ENCODE measurements around the gene PI4K2A.

PI4K2A gene

DNA sequence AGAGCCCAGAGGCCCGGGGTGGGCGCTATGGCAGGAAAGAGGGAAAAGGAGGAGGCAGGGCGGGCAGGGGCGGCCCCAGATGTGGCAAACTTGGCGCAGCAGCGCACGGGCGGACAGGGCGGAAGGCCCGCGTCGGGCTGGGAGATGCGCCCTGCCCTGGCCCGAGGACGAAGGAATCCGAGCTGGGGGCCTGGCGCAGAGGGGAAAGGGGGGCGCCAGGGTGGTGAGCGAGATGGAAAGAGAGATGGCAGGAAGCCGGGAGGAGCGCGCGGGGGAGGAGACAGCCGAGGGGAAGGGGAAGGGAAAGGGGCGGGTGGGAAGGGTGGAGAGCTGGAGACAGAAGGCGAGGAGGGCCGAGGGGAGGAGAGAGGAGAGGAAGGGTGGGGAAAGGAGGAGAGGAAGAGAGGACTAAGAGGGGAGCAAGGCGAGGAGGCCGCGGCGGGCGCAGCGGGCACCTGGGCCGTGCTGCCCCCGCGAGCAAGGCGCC lies 72.9 kb downstream of the PI4K2A start, which contains the start of gene MARVELD1:
MARVELD1 (plus strand) TSS at position 392 of the 487 bp plus-strand sequence. CDS start 147 bp downstream, outside the sequence.
- FAIRE-seq: no peak
- peak; percentile 40 for DNase-seq (ENCODE audit: insufficient read length)

DNA sequence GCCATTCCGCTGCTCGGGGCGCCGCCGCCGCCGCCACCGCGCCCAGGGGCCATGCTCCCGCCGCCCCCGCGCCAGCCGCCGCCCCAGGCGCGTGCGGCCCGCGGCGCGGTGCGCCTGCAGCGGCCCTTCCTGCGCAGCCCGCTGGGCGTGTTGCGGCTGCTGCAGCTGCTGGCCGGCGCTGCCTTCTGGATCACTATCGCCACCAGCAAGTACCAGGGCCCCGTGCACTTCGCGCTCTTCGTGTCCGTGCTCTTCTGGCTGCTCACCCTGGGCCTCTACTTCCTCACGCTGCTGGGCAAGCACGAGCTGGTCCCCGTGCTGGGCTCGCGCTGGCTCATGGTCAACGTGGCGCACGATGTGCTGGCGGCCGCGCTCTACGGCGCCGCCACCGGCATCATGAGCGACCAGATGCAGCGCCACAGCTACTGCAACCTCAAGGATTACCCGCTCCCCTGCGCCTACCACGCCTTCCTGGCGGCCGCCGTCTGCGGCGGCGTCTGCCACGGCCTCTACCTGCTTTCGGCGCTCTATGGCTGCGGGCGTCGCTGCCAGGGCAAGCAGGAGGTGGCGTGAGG lies 73.4 kb downstream of the PI4K2A start:
- DNase-seq (ENCODE audit: insufficient read length) (peak; percentile 71), FAIRE-seq (peak; percentile 85)
- peak; percentile 26; the same call in 1 of the 2 replicates for TF ChIP-seq POLR2A (IDR thresholded peaks at IDR 0.05; ENCODE audit: low read depth, low read length)
- no peak for TF ChIP-seq POLR2AphosphoS5 (IDR thresholded peaks at IDR 0.05; ENCODE audit: low read depth, low read length)
- no peak for TF ChIP-seq TAF1 (IDR thresholded peaks at IDR 0.05; ENCODE audit: borderline replicate concordance, low read depth, low read length)

More for the DNA sequence above, 72.9 kb downstream of the PI4K2A start, which contains the start of gene MARVELD1:
- TF ChIP-seq POLR2A (IDR thresholded peaks at IDR 0.05; ENCODE audit: low read depth, low read length) (no peak), POLR2AphosphoS5 (IDR thresholded peaks at IDR 0.05; ENCODE audit: low read depth, low read length) (no peak), TAF1 (IDR thresholded peaks at IDR 0.05; ENCODE audit: borderline replicate concordance, low read depth, low read length) (no peak)

DNA sequence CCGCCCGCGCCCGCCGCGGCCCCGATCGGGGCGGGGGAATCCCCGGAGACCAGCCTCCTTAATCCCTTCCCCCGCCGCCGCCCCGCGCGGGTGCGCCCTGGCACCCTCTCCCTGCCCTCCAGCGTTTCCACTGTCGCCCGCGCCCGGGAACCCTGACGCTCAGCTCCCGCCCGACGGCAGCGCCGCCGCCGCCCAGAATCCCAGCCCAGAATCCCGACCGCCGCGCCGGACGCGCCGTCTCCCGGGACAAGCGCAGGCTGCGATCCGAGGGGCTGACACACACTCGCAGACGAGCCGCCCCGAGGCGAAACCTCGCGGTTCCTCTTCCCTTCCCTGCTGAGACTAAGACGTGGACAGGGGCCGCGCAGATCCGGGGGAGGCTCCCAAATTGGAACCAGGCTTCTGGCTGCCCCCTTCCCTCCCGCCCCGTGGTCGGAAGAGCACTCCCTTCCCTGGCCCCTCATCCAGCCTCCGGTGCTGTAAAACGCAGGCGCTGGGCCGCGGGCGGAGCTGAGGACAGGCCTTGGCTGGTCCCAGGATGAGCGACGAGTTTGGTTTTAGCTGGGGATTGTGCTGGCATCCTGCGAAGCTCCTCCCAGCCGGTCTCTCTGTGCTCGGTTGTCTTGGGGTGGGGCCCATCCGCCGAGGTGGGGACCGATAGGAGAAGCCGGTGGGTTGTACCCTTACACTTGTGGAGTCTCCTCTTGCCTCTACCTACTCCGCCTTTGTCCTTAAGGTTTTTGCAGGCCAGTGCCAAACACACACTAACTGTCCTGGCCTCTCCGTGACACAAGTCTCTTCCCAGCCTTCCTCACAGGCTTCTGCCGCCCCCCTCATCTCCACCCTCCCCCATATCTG lies 74.2 kb downstream of the PI4K2A start:
- DNase-seq (ENCODE audit: insufficient read length) (peak; percentile 49), FAIRE-seq (no peak)
- no peak for TF ChIP-seq POLR2A (IDR thresholded peaks at IDR 0.05; ENCODE audit: low read depth, low read length)
- TF ChIP-seq TAF1 (IDR thresholded peaks at IDR 0.05; ENCODE audit: borderline replicate concordance, low read depth, low read length): no peak
- no peak for TF ChIP-seq POLR2AphosphoS5 (IDR thresholded peaks at IDR 0.05; ENCODE audit: low read depth, low read length)

DNA sequence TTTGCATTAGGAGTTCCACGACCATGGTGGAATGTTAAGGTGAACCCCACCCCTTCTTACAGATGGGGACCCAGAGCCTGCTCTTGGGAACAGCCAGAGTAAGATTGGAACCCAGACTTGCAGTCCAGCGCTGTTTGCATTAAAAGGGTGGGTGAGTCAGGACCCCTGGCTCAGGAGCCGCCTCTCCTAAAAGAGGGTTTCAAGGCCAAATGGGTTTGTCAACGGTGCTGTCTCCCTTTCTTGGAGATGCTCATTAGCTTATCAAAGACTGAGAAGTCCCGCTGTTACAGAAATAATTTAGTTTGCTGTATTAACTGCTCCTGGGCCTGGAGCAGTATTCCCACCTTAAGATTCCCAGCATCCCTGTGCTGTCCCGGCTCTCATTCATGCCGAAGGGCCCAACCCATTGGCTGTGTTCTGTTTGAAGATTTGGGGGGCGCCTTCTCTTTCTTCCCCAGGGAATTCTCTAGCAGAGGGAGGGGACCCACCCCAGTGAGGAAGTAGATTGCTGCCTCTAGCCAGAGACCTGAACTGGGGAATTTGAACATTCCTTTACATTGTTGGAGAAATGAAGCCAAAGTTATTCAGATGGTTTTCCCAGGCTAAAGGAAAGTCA lies 74.9 kb downstream of the PI4K2A start:
- TF ChIP-seq POLR2A (IDR thresholded peaks at IDR 0.05; ENCODE audit: low read depth, low read length) (no peak), TAF1 (IDR thresholded peaks at IDR 0.05; ENCODE audit: borderline replicate concordance, low read depth, low read length) (no peak), POLR2AphosphoS5 (IDR thresholded peaks at IDR 0.05; ENCODE audit: low read depth, low read length) (no peak)
- FAIRE-seq: no peak
- no peak for DNase-seq (ENCODE audit: insufficient read length)

DNA sequence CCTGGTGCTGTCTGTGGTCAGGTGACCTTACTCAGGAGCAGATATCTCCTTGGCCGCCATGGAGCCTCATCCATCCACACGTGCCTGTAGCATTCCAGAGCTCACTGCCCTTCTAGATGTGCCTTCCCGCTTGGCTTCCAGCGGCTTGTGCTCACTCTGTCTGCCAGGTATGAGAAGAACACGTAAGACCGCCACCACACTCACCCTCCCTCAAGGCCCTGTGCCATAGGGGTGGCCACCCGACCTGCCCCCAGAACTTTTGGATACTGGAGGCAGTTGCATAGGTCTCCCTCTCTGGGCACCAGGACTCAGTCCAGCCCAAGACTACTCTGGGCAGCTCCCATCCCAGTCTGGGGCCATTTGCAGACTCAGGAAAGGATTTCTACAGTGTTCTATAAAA lies 77.2 kb downstream of the PI4K2A start:
- FAIRE-seq (no peak), DNase-seq (ENCODE audit: insufficient read length) (no peak)

DNA sequence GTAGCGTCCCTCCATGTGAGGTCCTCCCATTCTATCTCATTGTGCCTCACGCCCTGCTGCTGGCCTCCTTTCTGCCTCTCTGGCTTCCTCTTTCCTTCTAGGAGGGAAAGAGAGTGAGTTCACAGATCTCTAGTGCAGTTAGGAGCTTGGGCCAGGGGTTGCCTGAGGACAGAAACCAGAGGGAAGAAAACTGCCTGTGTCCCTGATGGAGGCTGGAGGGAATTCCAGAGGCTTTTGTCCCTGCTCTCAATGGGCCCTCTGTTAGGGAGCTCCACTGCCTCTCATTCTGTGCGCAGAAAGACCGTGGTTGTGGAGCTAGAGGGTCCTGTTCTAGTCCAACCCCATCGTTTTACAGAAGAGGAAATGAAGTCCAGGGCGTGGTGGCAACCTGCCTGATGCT lies 77.7 kb downstream of the PI4K2A start:
- TF ChIP-seq POLR2A (IDR thresholded peaks at IDR 0.05; ENCODE audit: low read depth, low read length): no peak
- TF ChIP-seq TAF1 (IDR thresholded peaks at IDR 0.05; ENCODE audit: borderline replicate concordance, low read depth, low read length): no peak
- TF ChIP-seq POLR2AphosphoS5 (IDR thresholded peaks at IDR 0.05; ENCODE audit: low read depth, low read length): no peak
- no peak for FAIRE-seq
- DNase-seq (ENCODE audit: insufficient read length): no peak

More for the DNA sequence above, 77.2 kb downstream of the PI4K2A start:
- no peak for TF ChIP-seq TAF1 (IDR thresholded peaks at IDR 0.05; ENCODE audit: borderline replicate concordance, low read depth, low read length)
- no peak for TF ChIP-seq POLR2A (IDR thresholded peaks at IDR 0.05; ENCODE audit: low read depth, low read length)
- TF ChIP-seq POLR2AphosphoS5 (IDR thresholded peaks at IDR 0.05; ENCODE audit: low read depth, low read length): no peak

DNA sequence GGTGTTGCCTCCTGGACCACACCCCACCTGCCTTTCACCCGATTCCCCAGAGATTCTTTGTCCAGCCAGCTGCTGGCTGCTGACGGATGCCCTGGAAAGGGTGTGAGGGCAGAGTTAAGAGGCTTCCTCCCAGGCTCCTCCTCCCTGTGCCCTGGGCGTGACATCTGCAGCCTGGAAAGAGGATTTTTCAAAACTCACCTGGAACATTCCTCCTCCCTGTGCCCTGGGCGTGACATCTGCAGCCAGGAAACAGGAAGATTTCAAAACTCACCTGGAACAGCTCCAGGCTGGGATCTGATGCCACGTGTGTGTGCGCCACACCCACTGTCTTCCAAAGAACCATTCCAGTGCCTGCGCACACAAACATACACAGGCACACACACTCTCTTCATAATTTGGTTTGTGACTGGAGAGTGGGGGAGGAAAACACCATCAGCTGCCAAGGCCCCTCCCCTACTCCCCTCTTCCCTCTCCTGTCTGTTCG lies 78.2 kb downstream of the PI4K2A start:
- FAIRE-seq (no peak), DNase-seq (ENCODE audit: insufficient read length) (no peak)
- TF ChIP-seq TAF1 (IDR thresholded peaks at IDR 0.05; ENCODE audit: borderline replicate concordance, low read depth, low read length) (no peak), POLR2AphosphoS5 (IDR thresholded peaks at IDR 0.05; ENCODE audit: low read depth, low read length) (no peak), POLR2A (IDR thresholded peaks at IDR 0.05; ENCODE audit: low read depth, low read length) (no peak)

DNA sequence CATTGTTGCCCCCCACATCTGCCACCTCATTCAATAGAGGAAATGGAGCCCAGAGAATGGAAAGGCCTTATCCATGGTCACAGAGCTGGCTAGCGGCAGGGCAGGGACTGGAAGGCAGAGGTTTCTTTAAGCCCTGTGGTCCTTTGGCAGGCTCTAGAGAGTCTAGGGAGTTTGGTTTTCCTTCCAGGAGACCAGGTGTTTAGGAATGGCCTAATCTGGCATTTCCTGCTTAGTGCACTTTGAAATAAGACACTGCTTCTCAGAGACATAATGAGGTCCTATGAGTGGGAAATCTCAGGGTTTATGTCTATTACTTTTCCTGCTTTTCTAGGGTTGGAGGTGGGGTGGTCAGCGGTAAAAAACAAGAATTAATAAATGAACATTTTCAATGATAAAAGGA lies 79.1 kb downstream of the PI4K2A start:
- TF ChIP-seq POLR2A (IDR thresholded peaks at IDR 0.05; ENCODE audit: low read depth, low read length) (no peak), TAF1 (IDR thresholded peaks at IDR 0.05; ENCODE audit: borderline replicate concordance, low read depth, low read length) (no peak), POLR2AphosphoS5 (IDR thresholded peaks at IDR 0.05; ENCODE audit: low read depth, low read length) (no peak)
- FAIRE-seq: no peak
- no peak for DNase-seq (ENCODE audit: insufficient read length)

DNA sequence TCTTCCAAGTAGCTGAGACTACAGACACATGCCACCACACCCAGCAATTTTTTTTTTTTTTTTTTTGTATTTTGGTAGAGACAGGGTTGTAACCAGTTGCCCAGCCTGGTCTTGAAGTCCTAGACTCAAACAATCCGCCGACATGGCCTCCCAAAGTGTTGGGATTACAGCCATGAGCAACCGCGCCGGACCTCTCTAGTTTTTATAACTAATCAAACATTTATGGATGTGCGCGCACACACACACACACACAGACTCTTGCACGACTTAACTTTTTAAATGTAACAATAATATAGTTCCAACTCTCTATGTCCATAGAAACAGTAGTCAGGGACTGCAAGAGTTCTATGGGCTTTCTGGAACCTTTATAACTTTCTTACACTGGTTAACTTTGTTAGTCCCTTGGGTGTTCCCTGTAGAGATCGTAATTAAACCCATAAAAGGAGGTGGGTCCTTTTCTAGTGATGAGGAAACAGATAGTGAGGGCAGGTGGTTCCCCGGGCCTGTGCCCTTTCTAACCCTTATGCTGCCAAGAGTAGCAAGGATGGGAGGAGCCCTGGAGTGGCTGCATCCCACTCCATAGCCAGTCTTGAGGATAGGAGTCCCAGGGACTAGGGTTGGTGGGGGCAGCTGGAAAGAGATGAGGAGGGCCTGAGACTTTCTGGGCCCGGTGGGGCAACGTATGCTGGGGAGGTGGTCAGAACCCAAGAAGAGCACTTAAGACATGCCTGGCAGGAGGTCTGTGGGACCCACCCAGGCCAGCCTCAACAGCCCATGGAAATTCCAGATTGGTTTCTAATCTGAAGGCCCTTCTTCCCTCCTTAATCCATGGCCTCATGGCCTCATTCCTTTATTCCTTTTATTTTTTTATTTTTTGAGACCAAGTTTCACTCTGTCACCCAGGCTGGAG lies 81.7 kb downstream of the PI4K2A start:
- no peak for DNase-seq (ENCODE audit: insufficient read length)
- FAIRE-seq: no peak
- TF ChIP-seq POLR2A (IDR thresholded peaks at IDR 0.05; ENCODE audit: low read depth, low read length): no peak
- no peak for TF ChIP-seq POLR2AphosphoS5 (IDR thresholded peaks at IDR 0.05; ENCODE audit: low read depth, low read length)
- TF ChIP-seq TAF1 (IDR thresholded peaks at IDR 0.05; ENCODE audit: borderline replicate concordance, low read depth, low read length): no peak

DNA sequence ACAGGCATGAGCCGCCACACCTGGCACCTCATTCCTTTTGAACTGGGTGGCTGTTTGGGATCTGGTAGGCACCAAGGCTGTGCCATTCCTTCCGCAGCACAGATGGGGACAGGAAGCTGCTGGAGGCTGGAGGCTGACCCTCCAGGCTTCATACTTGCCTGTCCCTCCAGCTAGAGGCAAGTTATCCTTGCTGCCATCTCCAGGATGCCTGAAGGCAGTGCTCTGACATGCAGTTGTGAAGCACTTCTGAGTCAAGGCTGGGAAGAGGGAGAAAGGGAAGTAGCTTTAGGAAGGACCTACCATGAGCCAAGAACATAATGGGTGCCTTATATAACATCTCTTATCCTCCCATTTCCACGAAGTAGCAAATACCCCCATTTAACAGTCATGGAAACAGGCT lies 82.5 kb downstream of the PI4K2A start:
- DNase-seq (ENCODE audit: insufficient read length): no peak

More for the DNA sequence above, 82.5 kb downstream of the PI4K2A start:
- no peak for FAIRE-seq
- TF ChIP-seq POLR2AphosphoS5 (IDR thresholded peaks at IDR 0.05; ENCODE audit: low read depth, low read length) (no peak), POLR2A (IDR thresholded peaks at IDR 0.05; ENCODE audit: low read depth, low read length) (no peak), TAF1 (IDR thresholded peaks at IDR 0.05; ENCODE audit: borderline replicate concordance, low read depth, low read length) (no peak)
